Measurements from ENCODE around the gene ABCA3. TPM values are rescaled to one million over a fixed set of nuclear protein-coding genes. Genes with fewer than 3 reads are reported as not detected.

The ABCA3 gene
- total and polyA plus RNA-seq, 2 experiments from 2014 or later: 3.0 to 4.1 TPM

DNA sequence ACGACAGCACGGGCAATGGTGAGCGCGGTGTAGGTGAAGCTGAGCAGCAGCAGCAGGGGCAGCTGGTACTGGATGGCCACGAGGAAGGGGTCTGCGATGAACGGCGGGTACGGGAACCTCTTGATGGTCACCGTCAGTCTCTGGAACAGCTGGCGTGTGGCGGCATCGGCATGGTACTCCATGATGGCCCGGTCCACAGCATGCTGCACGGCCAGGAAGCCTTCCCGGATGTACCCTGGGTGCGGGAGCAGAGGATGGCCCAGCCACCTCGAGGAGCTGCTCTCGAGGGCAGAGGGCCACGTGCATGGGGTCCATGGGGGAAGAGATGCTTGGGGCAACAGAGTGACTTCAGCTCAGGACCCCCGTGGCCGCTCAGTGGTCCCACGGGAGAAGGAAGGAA lies 20.9 kb downstream of the ABCA3 start:
- Histone ChIP-seq H3K4me2 (no peak overlapping the region), H3K36me3 (ENCODE audit: insufficient read depth) (no peaks in the 10 kb centered on the region), H3K9me2 (ENCODE audit: insufficient read depth) (no peaks in the 10 kb centered on the region), H3K79me2 (replicated peaks; ENCODE audit: insufficient read depth) (no peaks in the 10 kb centered on the region), H3K4me3 (no peak overlapping the region), H3K27ac (ENCODE audit: low read depth) (no peak overlapping the region), H3K4me1 (ENCODE audit: insufficient read depth) (no peaks in the 10 kb centered on the region), H4K20me1 (replicated peaks; ENCODE audit: insufficient read depth) (no peaks in the 10 kb centered on the region), H3F3A (replicated peaks; ENCODE audit: low read depth) (no peaks in the 10 kb centered on the region), H2AFZ (no peak overlapping the region), H3K27me3 (ENCODE audit: insufficient read depth) (no peaks in the 10 kb centered on the region)
- Mint-ChIP-seq H3K27ac (no peak overlapping the region), H3K36me3 (ENCODE audit: low read depth) (no peaks in the 10 kb centered on the region), H3K4me1 (peaks cover 3% of the 10 kb centered on the region; the same call in 2 of the 3 replicates), H3K9me3 (no peaks in the 10 kb centered on the region), H3K4me3 (no peak overlapping the region), H3K27me3 (ENCODE audit: insufficient read depth, low read depth, poor library complexity) (peaks cover 2% of the 10 kb centered on the region)
- ATAC-seq: no peak
- no peak for DNase-seq (ENCODE audit: low spot score)
- no peak for TF ChIP-seq NANOG (IDR thresholded peaks at IDR 0.05; ENCODE audit: borderline replicate concordance)
- no peak for TF ChIP-seq POLR2AphosphoS5 (IDR thresholded peaks at IDR 0.05; ENCODE audit: low read depth)
- TF ChIP-seq ZNF331 (CRISPR knock-in tag; IDR thresholded peaks at IDR 0.05; ENCODE audit: low read depth): no peak
- TF ChIP-seq ZNF462 (CRISPR knock-in tag; IDR thresholded peaks at IDR 0.05): no peak
- no peak for TF ChIP-seq EZH2phosphoT487 (IDR thresholded peaks at IDR 0.05; ENCODE audit: unreplicated experiment)
- TF ChIP-seq EZH2 (IDR thresholded peaks at IDR 0.05; ENCODE audit: low read depth, unreplicated experiment): no peak
- no peak for TF ChIP-seq JUNB (IDR thresholded peaks at IDR 0.05; ENCODE audit: unreplicated experiment)
